Tongue (tissue), 2 donors: ENCODE results near the gene KLHL6. TPM values are rescaled to one million over a fixed set of nuclear protein-coding genes. Genes with fewer than 3 reads are reported as not detected.

Experiments used
- DNase-seq: peaks from one replicate; pipeline ENCODE4 v3.0.0-alpha.2; 2015
- total RNA-seq: library from RNA; depleted of rRNA; stranded (reverse); fragments of >200 nt; gene quantifications from one replicate; pipeline ENCODE4 v1.2.3, GENCODE V29; 2014

Gene KLHL6
- total RNA-seq, 1 donor from 2014 or later, result 4.2 TPM

DNA sequence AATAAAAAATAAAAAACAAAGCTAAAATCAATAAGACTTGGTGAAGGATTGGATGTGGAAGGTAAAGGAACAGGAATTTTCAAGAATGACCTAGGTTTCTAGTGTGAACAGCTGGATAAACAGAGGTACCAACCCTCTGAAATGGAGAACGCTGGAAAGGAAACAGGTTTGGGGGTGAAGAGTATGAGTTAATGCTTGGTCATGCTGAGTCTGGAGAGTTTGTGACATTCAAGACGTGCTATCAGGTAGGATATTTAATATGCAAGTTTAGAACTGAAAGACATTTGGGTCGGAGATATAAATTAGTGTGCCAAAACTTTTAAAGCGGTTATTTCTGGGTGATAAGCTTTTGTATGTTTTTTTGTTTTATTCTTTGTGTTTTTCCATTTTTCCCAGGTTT lies 11.4 kb upstream of the KLHL6 start:
- no peak for DNase-seq

GRCh38 chr3:183564046-183564445 lies 8.5 kb upstream of the KLHL6 start:
- no peak for DNase-seq

DNA sequence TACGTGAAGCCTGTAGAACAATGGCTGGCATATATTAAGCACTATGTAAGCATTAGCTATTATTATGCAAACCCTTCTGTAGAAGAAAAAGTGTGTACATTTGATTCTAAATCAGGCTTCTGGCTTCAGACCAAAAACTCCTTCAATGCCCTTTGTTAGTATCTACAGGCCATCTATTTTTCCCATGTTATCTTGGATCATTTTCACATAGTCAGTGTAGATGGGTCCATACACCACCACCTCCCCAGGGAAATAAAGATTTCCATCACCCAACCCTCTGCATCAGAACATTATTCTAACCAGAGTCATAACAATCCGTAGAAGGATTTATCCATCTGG lies 8.0 kb upstream of the KLHL6 start:
- no peak for DNase-seq

GRCh38 chr3:183560607-183561006 lies 5.1 kb upstream of the KLHL6 start:
- no peak for DNase-seq

- no peak for DNase-seq
Measured at GRCh38 chr3:183558495-183558894, 3.0 kb upstream of the KLHL6 start.

GRCh38 chr3:183556722-183557121 lies 1.2 kb upstream of the KLHL6 start:
- no peak for DNase-seq

GRCh38 chr3:183554377-183554776 lies 1.1 kb downstream of the KLHL6 start:
- no peak for DNase-seq

DNA sequence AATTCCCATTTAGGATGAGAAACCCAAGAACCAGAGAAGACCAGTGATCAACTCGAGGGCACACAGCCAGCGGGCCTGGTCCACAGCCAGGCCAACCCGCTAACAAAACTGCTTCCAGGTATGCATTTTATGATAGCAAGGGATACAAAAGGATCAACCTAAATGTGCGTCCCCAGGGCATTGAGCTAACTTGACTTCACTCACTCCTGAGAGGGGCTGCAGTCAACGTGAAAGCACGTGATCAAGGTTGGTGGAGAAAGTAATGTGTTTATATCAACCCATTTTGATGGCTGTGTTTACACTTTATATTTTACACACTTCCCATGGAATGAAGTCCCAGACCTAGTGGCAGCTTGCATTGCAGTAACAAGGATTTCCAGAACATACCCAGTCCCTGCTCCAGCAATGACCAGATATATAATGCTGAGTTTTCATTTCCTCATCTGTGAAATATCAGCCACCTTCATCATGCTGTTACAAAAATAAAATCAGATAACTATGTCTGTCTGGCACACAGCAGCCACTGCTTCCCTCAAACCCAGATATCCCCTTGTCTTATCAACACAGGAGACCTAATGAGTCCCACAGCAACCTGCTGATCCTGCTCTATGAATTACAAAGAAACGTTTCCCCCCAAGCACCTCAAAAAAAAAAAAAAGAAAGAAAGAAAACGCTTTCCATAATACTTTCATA lies 2.0 kb downstream of the KLHL6 start:
- no peak for DNase-seq

GRCh38 chr3:183551930-183552329 lies 3.6 kb downstream of the KLHL6 start:
- DNase-seq, result no peak

GRCh38 chr3:183548262-183548769 lies 7.2 kb downstream of the KLHL6 start:
- no peak for DNase-seq

DNA sequence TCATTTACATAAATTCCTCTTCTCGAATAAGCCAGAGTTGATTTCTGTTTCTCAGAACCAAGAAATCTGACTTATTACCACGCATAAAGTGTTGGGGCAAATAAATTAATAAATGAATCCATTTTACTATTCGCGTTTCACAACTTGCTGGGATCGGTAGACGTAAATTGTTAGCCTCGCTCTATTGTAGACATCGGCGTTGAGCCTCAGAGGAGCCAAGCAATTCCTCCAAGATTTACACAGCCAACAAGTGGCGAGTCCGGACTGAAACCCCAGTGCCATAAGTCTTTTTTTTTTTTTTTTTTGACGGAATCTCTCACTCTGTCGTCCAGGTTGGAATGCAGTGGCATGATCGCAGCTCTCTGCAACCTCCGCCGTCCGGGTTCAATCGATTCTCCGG lies 8.9 kb downstream of the KLHL6 start:
- no peak for DNase-seq

- no peak for DNase-seq
Measured at GRCh38 chr3:183545708-183546107, 9.8 kb downstream of the KLHL6 start.

- no peak for DNase-seq
Measured at GRCh38 chr3:183542355-183542754, 13.2 kb downstream of the KLHL6 start.

DNA sequence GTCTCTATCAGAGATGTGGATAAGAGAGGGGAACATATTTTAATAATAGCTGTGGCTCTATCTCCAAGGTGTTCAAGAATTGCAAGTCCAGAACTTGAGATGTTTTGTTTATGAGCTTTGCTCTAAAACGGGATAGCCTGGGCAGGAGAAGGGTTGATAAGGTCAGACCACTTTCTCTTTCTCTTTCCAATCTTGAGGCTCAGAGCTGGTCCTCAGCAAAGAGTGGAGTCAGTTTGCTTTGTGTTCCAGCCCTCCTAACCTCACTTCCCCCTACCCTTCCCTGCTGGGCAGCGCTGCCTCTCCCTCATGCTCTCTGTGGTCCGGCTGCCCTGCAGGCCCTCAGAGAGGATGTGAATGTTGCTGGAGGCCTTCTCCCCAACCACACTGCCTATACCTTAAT lies 13.8 kb downstream of the KLHL6 start:
- no peak for DNase-seq

GRCh38 chr3:183541235-183541655 lies 14.3 kb downstream of the KLHL6 start:
- DNase-seq, result no peak

DNA sequence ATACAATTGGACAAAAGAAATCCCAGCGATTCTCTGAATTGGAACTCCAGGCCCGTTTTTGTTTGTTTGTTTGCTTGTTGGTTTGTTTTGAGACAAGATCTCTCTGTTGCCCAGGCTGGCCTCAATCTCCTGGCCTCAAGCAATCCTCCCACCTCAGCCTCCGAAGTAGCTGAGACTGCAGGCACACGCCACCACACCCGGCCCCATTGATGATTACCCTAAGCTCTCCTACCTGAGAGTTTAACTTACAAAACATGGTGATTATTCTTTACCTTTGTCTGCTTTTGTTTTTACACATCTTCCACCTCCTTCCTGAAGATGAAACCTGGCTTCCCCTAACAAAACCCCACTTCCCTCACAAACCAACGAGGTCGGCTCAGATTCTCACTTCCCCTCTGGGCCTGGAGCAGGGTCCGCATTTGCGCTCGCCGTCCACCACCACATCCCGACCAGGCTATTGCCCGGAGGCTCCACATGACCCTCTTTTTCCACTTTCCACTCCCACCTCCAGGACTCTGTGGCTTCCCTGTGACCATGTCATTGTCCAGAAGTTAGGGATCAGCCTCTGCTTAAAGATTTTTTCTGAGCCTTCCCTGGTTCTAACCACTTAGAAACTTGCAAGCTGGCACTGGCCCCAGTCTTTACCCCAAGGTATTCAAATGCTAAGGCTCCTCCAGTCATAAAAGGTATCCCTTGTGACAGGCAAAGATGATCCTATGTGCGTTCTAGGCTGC lies 14.8 kb downstream of the KLHL6 start:
- no peak for DNase-seq

DNA sequence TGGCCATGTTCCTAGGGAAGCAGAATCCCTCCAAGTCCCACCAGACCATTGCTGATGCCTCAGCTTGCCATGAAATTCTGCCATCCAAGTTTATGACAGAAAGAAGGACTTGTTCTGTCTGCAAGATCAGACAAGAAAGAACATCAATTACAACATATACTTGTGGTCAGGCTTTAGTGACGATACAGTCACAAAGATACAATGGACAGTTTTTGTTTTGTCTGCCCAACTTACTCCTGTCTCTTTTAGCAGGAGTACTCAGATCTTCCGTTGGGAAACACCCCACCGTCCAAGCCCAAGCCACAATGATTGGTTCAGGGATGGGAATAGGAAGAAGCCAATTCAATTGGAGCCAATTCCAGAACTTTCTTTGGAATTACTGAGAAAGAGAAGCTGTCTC lies 15.7 kb downstream of the KLHL6 start:
- no peak for DNase-seq

GRCh38 chr3:183538486-183538885 lies 17.0 kb downstream of the KLHL6 start:
- no peak for DNase-seq

DNA sequence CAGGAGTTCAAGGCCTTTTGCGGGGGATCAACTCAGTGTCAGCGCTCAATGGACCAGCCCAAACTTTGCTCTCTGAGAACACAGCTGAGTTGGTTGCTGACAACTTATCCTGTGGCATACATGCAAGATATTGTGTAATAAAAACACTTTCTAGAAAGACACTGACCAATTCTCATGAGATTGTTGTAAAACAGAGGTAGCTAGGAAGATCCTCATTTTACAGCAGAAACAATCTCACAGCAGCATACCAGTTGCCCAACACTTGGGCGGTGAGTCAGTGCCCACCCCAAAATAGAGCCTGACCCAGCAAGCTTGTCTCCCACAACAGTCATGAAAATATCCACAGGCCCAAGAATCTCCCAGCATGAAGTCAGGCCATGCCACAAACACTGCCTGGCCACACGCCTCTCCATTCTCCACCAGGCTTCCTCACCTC lies 18.2 kb downstream of the KLHL6 start:
- no peak for DNase-seq

- no peak for DNase-seq
Measured at GRCh38 chr3:183536238-183536880, 19.1 kb downstream of the KLHL6 start.

GRCh38 chr3:183534249-183534648 lies 21.3 kb downstream of the KLHL6 start:
- DNase-seq, result no peak

- no peak for DNase-seq
Measured at GRCh38 chr3:183533412-183534132, 21.9 kb downstream of the KLHL6 start.
